ENCODE results near the gene TLL2. TPM values are rescaled to one million over a fixed set of nuclear protein-coding genes. Genes with fewer than 3 reads are reported as not detected.

Gene TLL2
- total RNA-seq, 1 donor, result under 0.01 TPM

- DNase-seq (ENCODE audit: low read depth), result no peak
- TF ChIP-seq CTCF (IDR thresholded peaks at IDR 0.05; ENCODE audit: insufficient read depth, low read length), result no peak
- no peak overlapping the region for H3K4me3 ChIP-seq (ENCODE audit: low read depth, low read length)
Measured at GRCh38 chr10:96441987-96442643, 71.6 kb downstream of the TLL2 start.

GRCh38 chr10:96441322-96441885, 72.3 kb downstream of the TLL2 start:
- no peak for TF ChIP-seq CTCF (IDR thresholded peaks at IDR 0.05; ENCODE audit: insufficient read depth, low read length)
- DNase-seq (ENCODE audit: low read depth), result no peak
- no peak overlapping the region for H3K4me3 ChIP-seq (ENCODE audit: low read depth, low read length)

GRCh38 chr10:96440361-96441292, 73.1 kb downstream of the TLL2 start:
- DNase-seq (ENCODE audit: low read depth), result no peak
- no peak for TF ChIP-seq CTCF (IDR thresholded peaks at IDR 0.05; ENCODE audit: insufficient read depth, low read length)
- no peak overlapping the region for H3K4me3 ChIP-seq (ENCODE audit: low read depth, low read length)

GRCh38 chr10:96439725-96440124, 74.0 kb downstream of the TLL2 start:
- DNase-seq (ENCODE audit: low read depth), result no peak
- H3K4me3 ChIP-seq (ENCODE audit: low read depth, low read length), result no peak overlapping the region
- no peak for TF ChIP-seq CTCF (IDR thresholded peaks at IDR 0.05; ENCODE audit: insufficient read depth, low read length)

GRCh38 chr10:96436035-96436434, 77.7 kb downstream of the TLL2 start:
- H3K4me3 ChIP-seq (ENCODE audit: low read depth, low read length), result no peak overlapping the region
- no peak for TF ChIP-seq CTCF (IDR thresholded peaks at IDR 0.05; ENCODE audit: insufficient read depth, low read length)
- no peak for DNase-seq (ENCODE audit: low read depth)

GRCh38 chr10:96431211-96431970, 82.3 kb downstream of the TLL2 start:
- H3K4me3 ChIP-seq (ENCODE audit: low read depth, low read length), result no peak overlapping the region
- DNase-seq (ENCODE audit: low read depth), result no peak
- TF ChIP-seq CTCF (IDR thresholded peaks at IDR 0.05; ENCODE audit: insufficient read depth, low read length), result no peak
